GM18858 (cell line): ENCODE results near the gene LSS.

Experiments
- ATAC-seq: cut with Tn5 transposase; IDR thresholded peaks from one replicate; pipeline ENCODE4 v1.9.1; 2021; ENCODE audit not compliant: unreplicated experiment

Gene LSS

GRCh38 chr21:46228345-46229051 lies at the start of gene LSS:
TSS of gene LSS (minus strand) at chr21:46228774. CDS start at chr21:46228745, 29 bp downstream.
- ATAC-seq, result peak; percentile 53

- ATAC-seq, result no peak
Observed at GRCh38 chr21:46274797-46275390, 46.3 kb upstream of the LSS start.

- ATAC-seq, result no peak
Observed at GRCh38 chr21:46273341-46273740, 44.8 kb upstream of the LSS start.

GRCh38 chr21:46269466-46269865 lies 40.9 kb upstream of the LSS start:
- ATAC-seq, result no peak

GRCh38 chr21:46268371-46268770 lies 39.8 kb upstream of the LSS start:
- ATAC-seq, result no peak

DNA sequence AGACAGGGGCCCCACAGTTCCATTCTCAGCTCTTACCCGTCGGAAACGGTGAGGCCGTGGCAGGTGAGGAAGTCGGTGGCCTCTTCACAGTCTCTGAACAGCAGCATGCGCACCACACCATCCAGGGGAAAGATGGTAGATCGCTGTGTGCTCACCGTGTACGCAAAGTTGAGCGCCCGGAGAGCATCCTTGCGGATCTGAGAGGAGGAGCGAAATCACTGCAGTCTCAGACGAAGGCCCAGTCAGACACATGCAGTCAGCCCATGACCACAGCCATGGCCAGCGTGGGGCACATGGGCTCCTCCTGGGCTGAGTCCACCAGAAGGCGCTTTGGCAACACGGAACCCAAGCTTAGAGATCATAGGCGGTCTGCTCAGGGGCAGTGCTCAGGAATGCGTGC lies 38.4 kb upstream of the LSS start:
- ATAC-seq, result no peak

DNA sequence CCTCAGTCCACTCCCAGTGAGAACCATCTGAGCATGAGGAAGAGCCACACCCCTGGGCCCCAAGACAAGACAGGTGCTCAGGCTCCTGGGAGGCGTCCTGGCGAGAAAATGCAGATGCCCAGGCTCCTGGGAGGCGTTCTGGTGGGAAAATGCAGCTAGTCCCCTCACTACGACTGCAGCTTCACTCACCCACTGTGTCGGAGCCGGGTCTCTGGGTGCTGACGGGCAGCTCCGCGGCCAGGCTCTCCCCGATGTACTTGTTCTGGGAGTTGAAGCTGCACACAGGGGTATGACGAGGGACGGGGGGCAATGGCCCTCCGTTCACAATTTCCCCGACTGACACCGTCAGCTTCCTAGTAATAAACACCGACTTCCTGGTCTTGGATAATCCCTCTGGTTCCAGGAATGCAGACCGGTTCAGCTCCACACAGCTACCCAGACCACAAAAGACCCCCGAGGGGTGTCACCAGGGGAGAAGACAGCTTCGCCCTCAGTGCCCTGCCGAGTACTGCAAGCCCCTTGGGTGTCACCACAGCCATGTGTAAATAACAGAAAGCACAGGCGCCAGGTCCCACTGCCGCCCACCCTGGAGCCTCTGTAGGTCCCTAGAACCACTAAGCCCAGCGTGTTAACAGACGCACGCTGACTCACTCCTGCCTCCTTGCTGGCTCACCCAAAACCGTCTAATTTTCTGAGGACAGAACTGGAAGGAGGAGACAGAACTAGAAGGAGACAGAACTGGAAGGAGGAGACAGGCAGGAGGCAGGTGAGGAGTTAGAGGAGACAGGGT lies 37.4 kb upstream of the LSS start:
- no peak for ATAC-seq

DNA sequence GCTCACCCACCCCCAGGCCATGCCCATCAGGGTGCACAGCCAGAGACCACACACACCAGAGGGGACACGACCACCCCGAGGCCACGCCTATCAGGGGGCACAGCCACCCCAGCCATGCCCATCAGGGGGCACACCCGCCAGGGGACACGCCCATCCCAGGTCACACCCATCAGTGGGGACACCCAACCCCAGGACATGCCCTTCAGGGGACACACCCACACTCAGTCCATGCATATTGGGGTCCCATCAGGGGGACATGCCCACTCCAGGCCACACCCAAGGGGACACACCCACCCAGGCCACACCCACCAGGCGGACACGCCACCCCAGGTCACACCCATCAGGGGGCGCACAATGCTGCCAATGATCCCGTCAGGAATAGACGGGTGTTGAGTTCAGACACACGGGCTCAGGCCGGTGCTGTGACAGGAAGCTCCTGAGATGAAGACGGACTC lies 36.1 kb upstream of the LSS start:
- no peak for ATAC-seq

DNA sequence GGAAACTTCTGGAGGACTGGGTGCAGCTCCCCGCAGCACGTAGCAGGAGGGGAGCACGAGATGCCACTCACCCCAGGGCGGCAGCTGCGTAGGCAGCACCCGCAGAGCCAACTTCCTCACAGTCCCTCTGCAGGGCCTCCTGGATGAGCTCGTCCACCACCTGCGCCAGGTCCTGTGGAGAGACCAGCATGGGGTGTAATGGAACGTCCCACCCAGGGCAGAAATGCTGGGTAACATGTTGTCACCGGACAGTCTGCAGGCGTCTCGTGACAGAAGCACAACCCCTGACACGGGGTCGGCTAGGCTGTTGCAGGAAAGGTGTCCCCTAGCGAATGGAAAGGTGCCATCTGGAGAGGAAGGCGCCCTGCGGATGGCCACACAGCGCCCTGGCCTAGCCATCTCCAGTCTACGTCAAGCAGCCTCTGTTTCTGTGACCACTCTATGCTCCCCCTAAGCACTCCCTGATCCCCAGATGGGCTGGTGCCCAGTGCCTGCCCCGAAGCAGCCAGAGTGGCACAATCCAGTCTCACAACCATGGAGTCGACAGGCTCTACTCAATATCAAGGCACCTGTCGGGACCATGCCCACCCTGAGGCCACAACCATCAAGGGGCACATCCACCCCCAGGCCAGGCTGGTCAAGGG lies 35.6 kb upstream of the LSS start:
- ATAC-seq, result no peak

- no peak for ATAC-seq
Observed at GRCh38 chr21:46256501-46256994, 28.0 kb upstream of the LSS start.

DNA sequence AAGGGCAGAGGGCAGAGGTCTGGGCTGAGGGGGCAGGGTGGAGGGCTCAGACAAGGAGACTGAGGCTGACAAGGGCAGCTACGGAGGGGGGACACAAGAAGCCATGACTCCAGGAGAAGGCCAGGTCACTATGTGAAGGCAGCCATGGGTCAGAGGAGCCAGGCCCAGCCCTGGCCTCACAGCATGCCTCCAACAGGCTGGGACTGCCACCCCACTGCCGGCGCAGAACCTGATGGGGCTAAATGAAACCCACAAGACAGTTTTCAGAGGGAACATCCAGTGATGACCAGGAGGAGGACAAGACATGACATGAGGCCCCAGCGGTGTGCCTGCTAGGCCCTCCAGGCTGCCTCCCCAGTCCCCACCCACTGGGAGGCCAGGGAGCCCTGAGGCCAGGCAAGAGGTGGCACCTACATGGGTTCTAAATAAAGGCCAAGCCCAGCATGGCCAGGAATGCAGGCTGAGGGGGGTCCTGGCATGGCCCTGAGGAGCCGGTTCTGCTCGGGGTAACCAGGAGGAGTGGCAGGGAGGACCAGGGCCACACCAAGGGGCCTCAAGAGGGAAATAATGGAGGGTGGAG lies 27.3 kb upstream of the LSS start:
- no peak for ATAC-seq

- ATAC-seq, result no peak
Observed at GRCh38 chr21:46255166-46255565, 26.6 kb upstream of the LSS start.

GRCh38 chr21:46254208-46254975 lies 25.8 kb upstream of the LSS start:
- ATAC-seq, result no peak

GRCh38 chr21:46253610-46254124 lies 25.1 kb upstream of the LSS start:
- no peak for ATAC-seq

GRCh38 chr21:46252840-46253239 lies 24.3 kb upstream of the LSS start:
- ATAC-seq, result no peak

GRCh38 chr21:46250146-46250725 lies 21.7 kb upstream of the LSS start:
- ATAC-seq, result no peak

DNA sequence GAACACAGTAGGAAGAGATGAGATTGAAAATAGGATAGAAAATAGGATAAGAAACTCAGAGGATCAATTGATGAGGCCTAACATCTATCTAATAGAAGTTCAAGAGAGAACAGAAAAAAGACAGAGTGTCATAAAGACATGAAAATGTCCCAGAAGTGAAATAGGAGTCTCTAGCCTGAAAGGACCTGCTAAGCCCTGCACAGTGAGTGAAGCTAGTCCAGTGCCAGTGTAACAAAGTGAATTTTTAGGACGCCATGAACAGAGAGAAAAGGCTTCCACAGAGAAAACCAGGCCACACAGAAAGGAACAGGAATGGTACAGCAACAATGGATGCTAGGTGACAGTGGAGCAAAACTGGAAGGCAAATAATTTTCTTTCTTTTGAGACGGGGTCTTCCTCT lies 20.3 kb upstream of the LSS start:
- ATAC-seq, result no peak

DNA sequence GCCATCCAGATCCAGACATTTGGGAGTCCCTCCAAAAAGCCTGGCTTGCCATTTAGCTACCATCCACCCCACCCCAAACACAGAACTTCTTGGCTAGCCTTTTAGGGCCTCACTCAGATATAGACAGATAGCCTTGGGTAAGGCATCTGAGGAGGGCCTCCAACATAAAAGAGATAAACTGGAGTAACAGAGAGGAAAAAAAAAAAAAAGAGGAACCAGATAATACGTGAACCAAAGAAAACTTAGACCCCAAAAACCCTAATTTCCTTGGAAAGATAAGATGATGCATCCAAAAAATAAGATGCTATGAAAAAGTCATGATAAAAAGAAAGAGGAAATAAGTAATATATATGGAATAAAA lies 19.8 kb upstream of the LSS start:
- no peak for ATAC-seq

GRCh38 chr21:46247699-46248421 lies 19.3 kb upstream of the LSS start:
- no peak for ATAC-seq
